ENCODE results near the gene KCNQ4.

DNA sequence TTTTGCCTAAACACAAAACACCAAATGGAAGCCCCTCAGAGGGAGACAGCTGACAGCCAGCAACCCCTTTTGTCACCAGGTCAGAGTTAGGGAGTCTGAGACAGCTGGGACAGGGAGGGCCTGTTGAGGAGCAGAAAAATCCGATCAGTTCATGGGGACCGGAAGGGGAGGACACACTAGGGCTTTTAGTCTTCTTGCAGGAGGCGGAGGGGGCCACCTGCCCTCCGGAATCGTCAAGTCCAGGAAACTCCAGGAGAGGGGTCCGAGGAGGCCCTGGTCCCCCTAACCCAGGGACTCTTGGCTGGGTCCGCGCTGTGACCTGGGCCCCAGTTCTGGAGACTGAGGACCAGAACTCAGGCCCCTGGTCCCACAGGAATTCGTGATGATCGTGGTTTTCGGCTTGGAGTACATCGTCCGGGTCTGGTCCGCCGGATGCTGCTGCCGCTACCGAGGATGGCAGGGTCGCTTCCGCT lies 34.2 kb downstream of the KCNQ4 start:
- TF ChIP-seq, protein P1, sequence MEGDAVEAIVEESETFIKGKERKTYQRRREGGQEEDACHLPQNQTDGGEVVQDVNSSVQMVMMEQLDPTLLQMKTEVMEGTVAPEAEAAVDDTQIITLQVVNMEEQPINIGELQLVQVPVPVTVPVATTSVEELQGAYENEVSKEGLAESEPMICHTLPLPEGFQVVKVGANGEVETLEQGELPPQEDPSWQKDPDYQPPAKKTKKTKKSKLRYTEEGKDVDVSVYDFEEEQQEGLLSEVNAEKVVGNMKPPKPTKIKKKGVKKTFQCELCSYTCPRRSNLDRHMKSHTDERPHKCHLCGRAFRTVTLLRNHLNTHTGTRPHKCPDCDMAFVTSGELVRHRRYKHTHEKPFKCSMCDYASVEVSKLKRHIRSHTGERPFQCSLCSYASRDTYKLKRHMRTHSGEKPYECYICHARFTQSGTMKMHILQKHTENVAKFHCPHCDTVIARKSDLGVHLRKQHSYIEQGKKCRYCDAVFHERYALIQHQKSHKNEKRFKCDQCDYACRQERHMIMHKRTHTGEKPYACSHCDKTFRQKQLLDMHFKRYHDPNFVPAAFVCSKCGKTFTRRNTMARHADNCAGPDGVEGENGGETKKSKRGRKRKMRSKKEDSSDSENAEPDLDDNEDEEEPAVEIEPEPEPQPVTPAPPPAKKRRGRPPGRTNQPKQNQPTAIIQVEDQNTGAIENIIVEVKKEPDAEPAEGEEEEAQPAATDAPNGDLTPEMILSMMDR (conservative IDR thresholded peaks at IDR 0.05): no peak
- TF ChIP-seq EZH2 (IDR thresholded peaks at IDR 0.05; ENCODE audit: low read depth): no peak

Data from PC-9 (cell line).